Erythroblast (primary cell): ENCODE measurements around the gene SUSD6.

Source experiments
- GATA1 ChIP-seq: IDR thresholded peaks from 2 replicates; pipeline ENCODE4 v1.6.1; 2011; ENCODE audit warnings: low read depth, mild to moderate bottlenecking, control low read depth, low read length, moderate library complexity
- POLR2A ChIP-seq: IDR thresholded peaks from 2 replicates; pipeline ENCODE4 v1.6.1; 2011; ENCODE audit warnings: mild to moderate bottlenecking, low read length

- TF ChIP-seq POLR2A, result no peak
- TF ChIP-seq GATA1, result no peak
Observed at GRCh38 chr14:69591317-69591716, 20.1 kb upstream of the SUSD6 start.
